Endothelial cell of umbilical vein (primary cell): ENCODE results near the gene GRM5.

Experiments
- EZH2 ChIP-seq: IDR thresholded peaks from 2 replicates; pipeline ENCODE4 v1.6.1; 2012; ENCODE audit warnings: borderline replicate concordance, low read depth, mild to moderate bottlenecking, moderate library complexity, low read length, inconsistent platforms; ENCODE audit not compliant: severe bottlenecking
- JUN ChIP-seq: IDR thresholded peaks from 2 replicates; pipeline ENCODE4 v1.6.1; 2011; ENCODE audit warnings: borderline replicate concordance, low read depth; ENCODE audit not compliant: insufficient read length, insufficient read depth
- MYC ChIP-seq: IDR thresholded peaks from one replicate; pipeline ENCODE4 v1.6.1; 2011; ENCODE audit warnings: mild to moderate bottlenecking, low read depth, low read length
- POLR2A ChIP-seq: IDR thresholded peaks from 2 replicates; pipeline ENCODE4 v1.6.1; 2012; ENCODE audit warnings: low read depth, mild to moderate bottlenecking, control low read depth, low read length
- POLR2AphosphoS5 ChIP-seq: IDR thresholded peaks from 2 replicates; pipeline ENCODE4 v1.6.1; 2012; ENCODE audit warnings: low read depth, mild to moderate bottlenecking, control low read depth, low read length, moderate library complexity; ENCODE audit not compliant: insufficient read depth
- TF ChIP-seq, protein P1 (sequence below), 2 donors: IDR thresholded peaks; 1 replicate in 1 of 2; 2 replicates in 1 of 2; pipeline ENCODE4 v1.5.1; 2011; ENCODE audit warnings: low read length in 2 of 2, mild to moderate bottlenecking in 2 of 2, moderate library complexity in 2 of 2, control low read depth in 1 of 2, inconsistent platforms in 1 of 2, low read depth in 1 of 2; ENCODE audit not compliant: insufficient read depth in 1 of 2; ENCODE audit errors: extremely low read depth in 1 of 2
- TF ChIP-seq, protein P2 (sequence below): IDR thresholded peaks from 2 replicates; pipeline ENCODE4 v1.6.1; 2011; ENCODE audit not compliant: insufficient read depth, insufficient read length

DNA sequence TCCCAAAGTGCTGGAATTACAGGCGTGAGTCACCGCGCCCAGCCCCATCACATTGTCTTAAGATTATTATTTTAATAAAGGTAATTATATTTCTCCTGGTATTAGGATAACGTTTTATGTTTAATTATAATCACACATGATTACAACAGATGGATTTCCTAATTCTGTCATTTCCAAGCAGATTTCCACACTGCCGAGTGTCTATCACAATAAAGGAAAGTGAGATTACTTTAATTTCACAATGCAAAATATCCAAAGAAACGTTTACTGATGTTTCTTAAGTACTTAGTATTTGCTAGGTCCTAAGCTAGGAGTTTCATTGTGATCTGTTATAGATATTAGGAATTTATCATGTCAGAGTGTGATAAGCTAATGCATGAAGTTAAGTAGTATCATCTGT is 524.8 kb downstream of the GRM5 start:
- TF ChIP-seq EZH2 (no peak), POLR2AphosphoS5 (no peak), POLR2A (no peak), JUN (no peak), MYC (no peak)
- TF ChIP-seq, protein P1, sequence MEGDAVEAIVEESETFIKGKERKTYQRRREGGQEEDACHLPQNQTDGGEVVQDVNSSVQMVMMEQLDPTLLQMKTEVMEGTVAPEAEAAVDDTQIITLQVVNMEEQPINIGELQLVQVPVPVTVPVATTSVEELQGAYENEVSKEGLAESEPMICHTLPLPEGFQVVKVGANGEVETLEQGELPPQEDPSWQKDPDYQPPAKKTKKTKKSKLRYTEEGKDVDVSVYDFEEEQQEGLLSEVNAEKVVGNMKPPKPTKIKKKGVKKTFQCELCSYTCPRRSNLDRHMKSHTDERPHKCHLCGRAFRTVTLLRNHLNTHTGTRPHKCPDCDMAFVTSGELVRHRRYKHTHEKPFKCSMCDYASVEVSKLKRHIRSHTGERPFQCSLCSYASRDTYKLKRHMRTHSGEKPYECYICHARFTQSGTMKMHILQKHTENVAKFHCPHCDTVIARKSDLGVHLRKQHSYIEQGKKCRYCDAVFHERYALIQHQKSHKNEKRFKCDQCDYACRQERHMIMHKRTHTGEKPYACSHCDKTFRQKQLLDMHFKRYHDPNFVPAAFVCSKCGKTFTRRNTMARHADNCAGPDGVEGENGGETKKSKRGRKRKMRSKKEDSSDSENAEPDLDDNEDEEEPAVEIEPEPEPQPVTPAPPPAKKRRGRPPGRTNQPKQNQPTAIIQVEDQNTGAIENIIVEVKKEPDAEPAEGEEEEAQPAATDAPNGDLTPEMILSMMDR (IDR thresholded peaks at IDR 0.05; ENCODE audit: extremely low read depth in 1 of 2, insufficient read depth in 1 of 2, low read depth in 1 of 2, low read length in 2 of 2), result no peak
- TF ChIP-seq, protein P2, sequence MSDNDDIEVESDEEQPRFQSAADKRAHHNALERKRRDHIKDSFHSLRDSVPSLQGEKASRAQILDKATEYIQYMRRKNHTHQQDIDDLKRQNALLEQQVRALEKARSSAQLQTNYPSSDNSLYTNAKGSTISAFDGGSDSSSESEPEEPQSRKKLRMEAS, result no peak
